ENCODE results near the gene TTC27.

Gene TTC27

DNA sequence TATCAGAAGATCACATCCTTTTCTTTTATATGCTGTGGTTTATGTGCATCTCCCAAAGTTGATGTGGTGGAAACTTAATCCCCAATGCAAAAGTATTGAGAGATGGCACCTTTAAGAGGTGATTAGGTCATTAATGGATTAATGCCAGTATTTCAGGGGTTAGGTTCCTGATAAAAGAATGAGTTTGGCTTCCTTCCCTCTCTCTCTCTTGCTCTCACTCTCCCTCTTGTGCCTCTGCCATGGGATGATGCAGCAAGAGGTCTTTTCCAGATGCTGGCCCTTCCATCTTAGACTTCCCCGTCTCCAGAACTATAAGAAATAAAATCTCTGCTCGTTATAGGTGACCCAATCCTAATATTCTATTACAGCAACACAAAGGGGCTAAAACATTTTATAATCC is 85.0 kb downstream of the TTC27 start:
- Histone ChIP-seq H3K9me3 (replicated peaks in 1 of 2; ENCODE audit: control insufficient read depth in 2 of 2, insufficient read depth in 1 of 2, low read depth in 1 of 2, low read length in 2 of 2) (no peaks in the 10 kb centered on the region), H2BK12ac (ENCODE audit: low read length) (no peak overlapping the region), H2BK120ac (ENCODE audit: low read depth, low read length) (no peak overlapping the region), H3K4me2 (ENCODE audit: insufficient read depth, low read length, poor library complexity, severe bottlenecking) (no peak overlapping the region), H2BK15ac (ENCODE audit: low read length) (no peak overlapping the region), H4K91ac (ENCODE audit: low read depth, low read length, poor library complexity) (no peak overlapping the region), H2BK5ac (ENCODE audit: low read length) (no peak overlapping the region), H3K14ac (ENCODE audit: low read length) (no peak overlapping the region), H3K9ac (ENCODE audit: low read depth, low read length, poor library complexity) (no peak overlapping the region), H3K4me1 (ENCODE audit: control insufficient read depth in 2 of 2, insufficient read depth in 1 of 2, low read depth in 1 of 2, low read length in 2 of 2) (no peaks in the 10 kb centered on the region), H3K23ac (ENCODE audit: low read depth, low read length, poor library complexity) (no peak overlapping the region), H3K4me3 (ENCODE audit: low read length in 2 of 2) (no peak overlapping the region), H3K27me3 (ENCODE audit: control insufficient read depth in 3 of 3, insufficient read depth in 3 of 3, low read depth in 1 of 3, low read length in 3 of 3) (no peaks in the 10 kb centered on the region), H4K8ac (ENCODE audit: low read depth, low read length) (no peak overlapping the region), H3K18ac (ENCODE audit: low read length) (no peak overlapping the region), H3K36me3 (replicated peaks in 1 of 2; ENCODE audit: control insufficient read depth in 2 of 2, insufficient read depth in 2 of 2, low read length in 2 of 2) (no peaks in the 10 kb centered on the region), H3K27ac (replicated peaks; ENCODE audit: low read length) (no peak overlapping the region), H3K4ac (ENCODE audit: low read length) (no peak overlapping the region), H2AK5ac (ENCODE audit: low read depth, low read length) (no peak overlapping the region), H2AFZ (ENCODE audit: low read length) (no peak overlapping the region), H3K79me1 (ENCODE audit: low read depth, low read length) (no peaks in the 10 kb centered on the region)
- no CpG with 5 or more reads among the region's 2 CpGs for WGBS, 2 donors (ENCODE audit: extremely low coverage in 2 of 2, insufficient read length in 2 of 2, insufficient replicate concordance in 1 of 2)
- DNase-seq (ENCODE audit: low spot score): no peak

DNA sequence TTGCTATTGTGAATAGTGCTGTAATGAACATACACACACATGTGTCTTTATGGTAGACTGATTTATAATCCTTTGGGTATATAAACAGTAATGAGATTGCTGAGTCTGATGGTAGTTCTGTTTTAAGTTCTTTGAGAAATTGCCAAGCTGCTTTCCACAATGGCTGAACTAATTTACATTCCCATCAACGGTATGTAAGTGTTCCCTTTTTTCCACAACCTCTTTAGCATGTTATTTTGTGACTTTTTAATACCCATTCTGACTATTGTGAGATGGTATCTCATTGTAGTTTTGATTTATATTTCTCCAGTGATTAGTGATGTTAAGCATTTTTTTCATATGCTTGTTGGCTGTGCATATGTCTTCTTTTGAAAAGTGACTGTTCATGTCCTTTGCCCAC is 86.7 kb downstream of the TTC27 start:
- H2BK120ac ChIP-seq (ENCODE audit: low read depth, low read length): no peak overlapping the region
- H3K36me3 ChIP-seq (replicated peaks in 1 of 2; ENCODE audit: control insufficient read depth in 2 of 2, insufficient read depth in 2 of 2, low read length in 2 of 2): no peaks in the 10 kb centered on the region
- H2BK5ac ChIP-seq (ENCODE audit: low read length): no peak overlapping the region
- no peak overlapping the region for H3K27ac ChIP-seq (replicated peaks; ENCODE audit: low read length)
- H4K91ac ChIP-seq (ENCODE audit: low read depth, low read length, poor library complexity): no peak overlapping the region
- no peak overlapping the region for H3K4me3 ChIP-seq (ENCODE audit: low read length in 2 of 2)
- H3K4ac ChIP-seq (ENCODE audit: low read length): no peak overlapping the region
- H2BK12ac ChIP-seq (ENCODE audit: low read length): no peak overlapping the region
- no peak overlapping the region for H3K23ac ChIP-seq (ENCODE audit: low read depth, low read length, poor library complexity)
- H3K9me3 ChIP-seq (replicated peaks in 1 of 2; ENCODE audit: control insufficient read depth in 2 of 2, insufficient read depth in 1 of 2, low read depth in 1 of 2, low read length in 2 of 2): no peaks in the 10 kb centered on the region
- H3K4me2 ChIP-seq (ENCODE audit: insufficient read depth, low read length, poor library complexity, severe bottlenecking): no peak overlapping the region
- H3K18ac ChIP-seq (ENCODE audit: low read length): no peak overlapping the region
- H3K79me1 ChIP-seq (ENCODE audit: low read depth, low read length): no peaks in the 10 kb centered on the region
- no peak overlapping the region for H3K9ac ChIP-seq (ENCODE audit: low read depth, low read length, poor library complexity)
- no peaks in the 10 kb centered on the region for H3K4me1 ChIP-seq (ENCODE audit: control insufficient read depth in 2 of 2, insufficient read depth in 1 of 2, low read depth in 1 of 2, low read length in 2 of 2)
- WGBS, 2 donors (ENCODE audit: extremely low coverage in 2 of 2, insufficient read length in 2 of 2, insufficient replicate concordance in 1 of 2): no CpG with 5 or more reads among the region's 1 CpG
- H2AFZ ChIP-seq (ENCODE audit: low read length): no peak overlapping the region
- no peaks in the 10 kb centered on the region for H3K27me3 ChIP-seq (ENCODE audit: control insufficient read depth in 3 of 3, insufficient read depth in 3 of 3, low read depth in 1 of 3, low read length in 3 of 3)
- H4K8ac ChIP-seq (ENCODE audit: low read depth, low read length): no peak overlapping the region
- H2BK15ac ChIP-seq (ENCODE audit: low read length): no peak overlapping the region
- no peak overlapping the region for H3K14ac ChIP-seq (ENCODE audit: low read length)
- no peak for DNase-seq (ENCODE audit: low spot score)
- H2AK5ac ChIP-seq (ENCODE audit: low read depth, low read length): no peak overlapping the region

DNA sequence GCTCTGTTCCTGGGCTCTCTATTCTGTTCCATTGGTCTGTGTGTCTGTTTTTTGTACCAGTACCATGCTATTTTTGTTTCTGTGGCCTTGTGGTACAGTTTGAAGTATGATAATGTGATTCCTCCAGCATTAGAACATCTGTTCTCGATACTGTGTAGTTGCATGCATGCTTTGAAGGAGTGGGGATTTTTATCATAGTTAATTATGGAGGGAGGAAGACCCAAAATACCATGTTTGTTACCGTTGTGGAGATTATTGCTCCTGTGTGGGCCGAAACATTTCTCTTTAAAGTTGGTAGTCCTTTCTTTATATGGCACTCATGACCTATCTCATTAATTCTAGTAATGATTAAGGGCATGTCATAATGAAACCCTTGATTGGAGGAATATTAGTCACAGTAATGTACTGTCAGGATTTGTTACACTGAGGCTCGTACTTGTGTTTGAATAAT is 87.6 kb downstream of the TTC27 start:
- no peak overlapping the region for H2AK5ac ChIP-seq (ENCODE audit: low read depth, low read length)
- no peaks in the 10 kb centered on the region for H3K9me3 ChIP-seq (replicated peaks in 1 of 2; ENCODE audit: control insufficient read depth in 2 of 2, insufficient read depth in 1 of 2, low read depth in 1 of 2, low read length in 2 of 2)
- no peak overlapping the region for H2BK15ac ChIP-seq (ENCODE audit: low read length)
- H3K9ac ChIP-seq (ENCODE audit: low read depth, low read length, poor library complexity): no peak overlapping the region
- H3K27me3 ChIP-seq (ENCODE audit: control insufficient read depth in 3 of 3, insufficient read depth in 3 of 3, low read depth in 1 of 3, low read length in 3 of 3): no peaks in the 10 kb centered on the region
- no peak overlapping the region for H4K91ac ChIP-seq (ENCODE audit: low read depth, low read length, poor library complexity)
- no peaks in the 10 kb centered on the region for H3K36me3 ChIP-seq (replicated peaks in 1 of 2; ENCODE audit: control insufficient read depth in 2 of 2, insufficient read depth in 2 of 2, low read length in 2 of 2)
- DNase-seq (ENCODE audit: low spot score): no peak
- H4K8ac ChIP-seq (ENCODE audit: low read depth, low read length): no peak overlapping the region
- H3K79me1 ChIP-seq (ENCODE audit: low read depth, low read length): no peaks in the 10 kb centered on the region
- no peak overlapping the region for H2BK5ac ChIP-seq (ENCODE audit: low read length)
- H3K18ac ChIP-seq (ENCODE audit: low read length): no peak overlapping the region
- H3K4me3 ChIP-seq (ENCODE audit: low read length in 2 of 2): no peak overlapping the region
- H3K4ac ChIP-seq (ENCODE audit: low read length): no peak overlapping the region
- H3K14ac ChIP-seq (ENCODE audit: low read length): no peak overlapping the region
- no peak overlapping the region for H3K4me2 ChIP-seq (ENCODE audit: insufficient read depth, low read length, poor library complexity, severe bottlenecking)
- no peak overlapping the region for H2AFZ ChIP-seq (ENCODE audit: low read length)
- no peak overlapping the region for H2BK120ac ChIP-seq (ENCODE audit: low read depth, low read length)
- H2BK12ac ChIP-seq (ENCODE audit: low read length): no peak overlapping the region
- H3K4me1 ChIP-seq (ENCODE audit: control insufficient read depth in 2 of 2, insufficient read depth in 1 of 2, low read depth in 1 of 2, low read length in 2 of 2): no peaks in the 10 kb centered on the region
- no peak overlapping the region for H3K27ac ChIP-seq (replicated peaks; ENCODE audit: low read length)
- no peak overlapping the region for H3K23ac ChIP-seq (ENCODE audit: low read depth, low read length, poor library complexity)
- no CpG with 5 or more reads among the region's 4 CpGs for WGBS, 2 donors (ENCODE audit: extremely low coverage in 2 of 2, insufficient read length in 2 of 2, insufficient replicate concordance in 1 of 2)

DNA sequence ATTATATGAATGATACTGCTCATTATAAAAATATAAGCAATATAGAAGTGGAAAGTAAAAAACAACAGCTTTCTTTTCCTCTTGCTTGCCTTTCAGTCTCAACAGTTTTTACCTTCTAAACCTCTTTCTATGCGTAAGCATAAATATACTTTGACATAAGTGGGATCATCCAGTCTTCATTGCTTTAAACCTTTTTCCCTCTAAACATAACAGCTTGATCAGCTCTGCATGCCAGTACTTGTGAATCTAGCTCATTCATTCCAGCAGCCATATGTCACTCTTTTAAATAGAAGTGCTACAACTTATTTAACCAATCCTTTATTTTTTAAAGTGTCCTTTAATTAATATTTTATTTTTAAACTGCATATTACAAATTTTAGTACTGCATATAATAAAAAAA is 88.1 kb downstream of the TTC27 start:
- Histone ChIP-seq H3K23ac (ENCODE audit: low read depth, low read length, poor library complexity) (no peak overlapping the region), H3K4ac (ENCODE audit: low read length) (no peak overlapping the region), H4K91ac (ENCODE audit: low read depth, low read length, poor library complexity) (no peak overlapping the region), H2BK120ac (ENCODE audit: low read depth, low read length) (no peak overlapping the region), H3K9me3 (replicated peaks in 1 of 2; ENCODE audit: control insufficient read depth in 2 of 2, insufficient read depth in 1 of 2, low read depth in 1 of 2, low read length in 2 of 2) (no peaks in the 10 kb centered on the region), H3K27me3 (ENCODE audit: control insufficient read depth in 3 of 3, insufficient read depth in 3 of 3, low read depth in 1 of 3, low read length in 3 of 3) (no peaks in the 10 kb centered on the region), H3K4me3 (ENCODE audit: low read length in 2 of 2) (no peak overlapping the region), H3K4me1 (ENCODE audit: control insufficient read depth in 2 of 2, insufficient read depth in 1 of 2, low read depth in 1 of 2, low read length in 2 of 2) (no peaks in the 10 kb centered on the region), H3K9ac (ENCODE audit: low read depth, low read length, poor library complexity) (no peak overlapping the region), H3K4me2 (ENCODE audit: insufficient read depth, low read length, poor library complexity, severe bottlenecking) (no peak overlapping the region), H2BK12ac (ENCODE audit: low read length) (no peak overlapping the region), H4K8ac (ENCODE audit: low read depth, low read length) (no peak overlapping the region), H3K14ac (ENCODE audit: low read length) (no peak overlapping the region), H2BK15ac (ENCODE audit: low read length) (no peak overlapping the region), H3K79me1 (ENCODE audit: low read depth, low read length) (no peaks in the 10 kb centered on the region), H3K36me3 (replicated peaks in 1 of 2; ENCODE audit: control insufficient read depth in 2 of 2, insufficient read depth in 2 of 2, low read length in 2 of 2) (no peaks in the 10 kb centered on the region), H2AK5ac (ENCODE audit: low read depth, low read length) (no peak overlapping the region), H3K18ac (ENCODE audit: low read length) (no peak overlapping the region), H2AFZ (ENCODE audit: low read length) (no peak overlapping the region), H3K27ac (replicated peaks; ENCODE audit: low read length) (no peak overlapping the region), H2BK5ac (ENCODE audit: low read length) (no peak overlapping the region)
- DNase-seq (ENCODE audit: low spot score): no peak
- WGBS, 2 donors (ENCODE audit: extremely low coverage in 2 of 2, insufficient read length in 2 of 2, insufficient replicate concordance in 1 of 2): no CpG with 5 or more reads among the region's 1 CpG
